ENCODE measurements around the gene MTX2.
"Not testable (repeated sequence)": the region's sequence is repeated elsewhere in the genome, so short reads cannot be mapped to it uniquely, and the experiment has no call there.

The MTX2 gene

DNA sequence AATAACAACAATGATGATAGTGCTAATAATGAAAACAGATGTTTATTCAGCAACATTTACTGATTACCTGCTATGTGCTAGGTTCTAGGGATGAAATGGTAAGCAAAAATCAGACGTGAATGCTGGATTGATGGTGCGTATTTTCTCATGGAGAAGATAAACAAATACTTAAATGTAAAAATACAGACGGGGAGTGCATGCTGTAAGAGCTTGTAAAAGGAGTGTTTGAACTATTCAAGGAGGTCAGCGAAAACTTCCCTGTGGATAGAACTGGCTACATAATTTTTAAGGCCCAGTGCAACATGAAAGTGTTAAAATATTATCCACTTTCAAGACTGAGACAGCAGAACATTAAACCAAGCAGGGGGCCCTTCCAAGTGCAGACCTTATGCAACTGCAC, 22.1 kb downstream of the MTX2 start:
- DNase-seq: no peak

DNA sequence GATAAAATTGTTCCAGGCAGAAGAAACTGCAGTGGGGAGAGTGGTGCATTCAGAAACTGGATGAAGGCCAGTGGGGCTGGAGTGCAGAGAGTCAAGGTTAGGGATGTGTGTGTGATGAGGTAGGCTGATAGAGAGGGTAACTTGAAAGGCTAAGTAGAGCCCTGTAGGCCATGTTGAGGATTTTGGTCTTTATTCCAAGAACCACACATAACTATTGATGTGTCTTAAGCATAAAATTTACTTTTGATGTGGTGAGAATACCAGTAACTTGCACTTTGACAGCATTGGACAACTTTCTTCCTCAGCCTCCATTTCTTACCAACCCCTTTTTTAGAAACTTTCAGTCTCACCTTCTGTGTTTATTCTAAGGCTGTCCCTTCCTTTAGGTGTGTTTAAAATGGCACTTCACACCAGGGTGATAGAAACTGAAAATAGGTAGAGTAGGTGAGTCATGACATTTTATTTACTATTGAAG, 22.6 kb downstream of the MTX2 start:
- DNase-seq: no peak

DNA sequence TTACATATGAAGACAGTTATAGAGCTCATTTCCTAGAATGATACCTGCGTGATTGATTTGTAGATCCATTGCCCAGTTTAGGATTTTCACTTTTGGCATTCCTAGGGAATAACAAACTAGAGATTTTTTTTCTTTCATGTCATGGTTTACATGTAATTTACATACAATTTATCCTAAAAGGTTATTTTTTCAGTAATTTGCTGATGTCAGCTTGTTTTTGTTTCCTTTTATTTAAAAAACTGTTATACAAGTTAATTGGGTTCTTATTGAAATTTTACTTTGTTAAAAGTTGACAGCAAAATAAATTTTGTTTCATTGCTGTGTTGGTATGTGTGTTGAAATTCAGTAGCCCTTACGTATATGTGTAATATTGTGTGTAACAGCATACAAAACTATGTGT, 23.4 kb downstream of the MTX2 start:
- DNase-seq: no peak

DNA sequence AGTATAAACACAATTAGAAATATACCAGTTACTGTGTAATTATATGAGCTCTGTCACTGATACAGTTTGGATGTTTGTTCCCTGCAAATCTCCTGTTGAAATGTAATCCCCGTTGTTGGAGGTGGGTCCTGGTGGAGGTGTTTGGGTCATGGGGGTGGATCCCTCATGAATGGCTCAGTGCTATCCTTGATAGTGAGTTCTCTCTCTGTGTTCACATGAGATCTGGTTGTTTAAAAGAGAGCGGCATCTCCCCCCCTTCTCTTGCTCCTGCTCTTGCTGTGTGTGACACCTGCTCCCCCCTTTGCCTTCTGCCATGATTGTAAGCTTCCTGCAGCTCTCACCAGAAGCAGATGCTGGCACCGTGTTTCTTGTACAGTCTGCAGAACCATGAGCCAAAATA, 24.1 kb downstream of the MTX2 start:
- DNase-seq: no peak

DNA sequence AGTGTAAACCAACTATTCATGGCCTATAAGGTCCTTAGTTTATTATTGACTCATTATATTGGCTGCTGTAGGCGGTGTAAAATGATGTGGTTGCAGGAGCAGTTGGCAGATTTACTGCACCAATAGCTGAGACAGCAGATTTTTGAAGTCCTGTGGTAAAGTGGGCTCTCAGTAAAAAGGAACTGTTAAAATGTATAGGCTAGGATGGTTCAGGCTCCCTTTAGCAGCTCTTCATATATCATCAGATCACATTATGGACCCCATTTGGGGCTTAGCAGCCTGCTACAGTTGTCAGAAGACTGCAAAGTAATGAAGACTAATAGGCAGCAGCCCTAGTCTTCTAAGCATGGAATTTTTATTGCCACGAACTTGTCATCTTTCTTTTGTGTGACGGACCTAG, 27.8 kb downstream of the MTX2 start:
- no peak for DNase-seq

DNA sequence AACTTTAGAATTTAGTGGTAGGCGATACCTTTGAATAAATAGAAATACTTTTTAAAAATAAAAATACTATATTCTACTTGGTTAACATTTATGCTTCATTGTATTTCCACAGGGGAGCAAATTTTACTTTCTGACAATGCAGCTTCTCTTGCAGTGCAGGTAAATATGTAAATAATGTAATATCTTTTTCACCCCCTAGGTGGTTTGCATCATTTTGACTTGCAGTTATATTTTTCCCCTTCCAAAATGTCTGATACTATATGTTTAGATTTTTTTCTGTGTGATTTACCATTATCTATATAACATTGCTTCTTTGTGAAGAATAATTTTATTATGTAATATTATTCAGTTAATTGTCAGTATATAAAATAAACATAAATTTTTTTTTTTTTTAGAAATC, 28.5 kb downstream of the MTX2 start:
- DNase-seq: no peak

DNA sequence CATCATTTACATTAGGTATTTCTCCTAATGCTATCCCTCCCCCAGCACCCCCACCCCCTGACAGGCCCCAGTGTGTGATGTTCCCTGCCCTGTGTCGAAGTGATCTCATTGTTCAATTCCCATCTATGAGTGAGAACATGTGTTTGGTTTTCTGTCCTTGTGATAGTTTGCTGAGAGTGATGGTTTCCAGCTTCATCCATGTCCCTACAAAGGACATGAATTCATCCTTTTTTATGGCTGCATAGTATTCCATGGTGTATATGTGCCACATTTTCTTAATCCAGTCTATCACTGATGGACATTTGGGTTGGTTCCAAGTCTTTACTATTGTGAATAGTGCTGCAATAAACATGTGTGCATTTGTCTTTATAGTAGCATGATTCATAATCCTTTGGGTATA, 36.8 kb downstream of the MTX2 start:
- not testable (repeated sequence) for DNase-seq

DNA sequence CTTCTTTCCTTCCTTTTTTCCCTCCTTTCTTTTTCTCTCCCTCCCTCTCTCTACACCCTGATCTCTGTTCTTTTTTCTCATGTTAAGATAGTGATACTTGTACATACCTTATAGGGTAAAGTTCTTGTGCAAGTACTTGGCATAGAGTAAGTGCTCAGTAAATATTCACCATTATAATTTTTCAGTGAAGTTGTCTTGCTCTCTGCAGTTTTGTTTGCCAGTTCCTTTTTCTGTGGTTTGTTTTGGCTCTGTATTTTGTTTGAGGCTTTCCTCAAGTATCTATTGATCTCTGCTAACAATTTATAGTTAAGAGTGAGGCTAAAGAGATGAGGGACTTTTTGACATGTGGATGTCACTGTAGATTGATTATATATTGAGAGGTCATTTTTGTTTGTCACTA, 48.0 kb downstream of the MTX2 start:
- peak; percentile 42 for DNase-seq

DNA sequence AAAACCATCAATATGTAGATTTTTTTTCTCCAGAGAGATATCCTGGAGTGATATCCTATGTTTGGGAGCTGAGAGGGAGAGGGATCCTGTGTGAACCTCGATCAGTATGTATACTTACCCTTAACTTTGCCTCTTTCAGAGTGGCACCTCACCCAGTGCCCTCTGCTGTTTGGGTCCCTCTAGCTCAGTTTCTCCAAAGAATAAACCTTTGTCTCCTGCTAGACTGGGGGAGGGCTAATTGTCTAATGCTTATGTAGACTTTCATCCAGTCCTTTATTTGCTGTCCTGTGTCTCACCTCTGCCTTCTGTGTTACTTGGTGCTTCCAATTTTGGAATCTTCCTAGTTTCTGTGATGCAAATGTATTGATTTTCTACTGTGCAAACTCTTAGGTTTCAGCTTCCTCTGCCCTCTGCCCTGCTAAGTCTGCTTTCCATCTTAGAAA, 48.4 kb downstream of the MTX2 start:
- no peak for DNase-seq

DNA sequence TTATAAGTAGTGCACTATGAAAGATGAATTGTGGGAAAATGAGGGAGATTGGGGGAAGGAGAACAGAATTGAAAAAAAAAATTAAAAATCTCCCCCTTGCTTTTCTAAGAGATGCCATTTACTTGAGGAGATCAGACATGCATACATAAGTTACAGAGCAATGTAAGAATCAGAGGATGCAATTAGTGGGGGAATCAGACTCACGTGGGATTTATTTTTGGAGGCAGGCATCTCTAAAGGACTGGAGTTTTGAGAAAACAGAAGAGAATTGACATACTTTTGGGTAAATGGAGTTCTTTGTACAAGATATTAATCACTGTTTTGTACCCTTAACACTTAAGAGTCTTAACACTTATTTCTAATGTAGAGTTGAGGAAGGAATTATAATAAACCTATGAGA, 52.7 kb downstream of the MTX2 start:
- DNase-seq: no peak

DNA sequence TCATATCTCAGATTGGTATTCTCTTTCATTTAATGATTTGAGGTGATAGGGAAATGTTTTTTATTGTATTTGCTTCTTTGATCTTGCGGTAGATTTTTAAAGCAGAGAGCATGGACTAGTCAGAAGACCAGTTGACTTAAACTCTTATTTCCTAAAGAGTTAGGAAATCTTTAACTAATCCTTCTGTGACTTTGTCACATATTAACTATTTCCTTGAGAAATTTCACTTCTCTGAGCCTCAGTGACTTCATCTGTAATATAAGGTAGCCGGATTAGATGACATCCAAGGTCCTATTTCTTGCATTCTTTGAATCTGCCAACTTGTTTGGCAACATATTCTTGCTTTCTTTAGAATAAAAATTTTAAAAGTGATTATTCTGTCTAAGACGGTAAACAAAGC, 55.6 kb downstream of the MTX2 start:
- DNase-seq: no peak

DNA sequence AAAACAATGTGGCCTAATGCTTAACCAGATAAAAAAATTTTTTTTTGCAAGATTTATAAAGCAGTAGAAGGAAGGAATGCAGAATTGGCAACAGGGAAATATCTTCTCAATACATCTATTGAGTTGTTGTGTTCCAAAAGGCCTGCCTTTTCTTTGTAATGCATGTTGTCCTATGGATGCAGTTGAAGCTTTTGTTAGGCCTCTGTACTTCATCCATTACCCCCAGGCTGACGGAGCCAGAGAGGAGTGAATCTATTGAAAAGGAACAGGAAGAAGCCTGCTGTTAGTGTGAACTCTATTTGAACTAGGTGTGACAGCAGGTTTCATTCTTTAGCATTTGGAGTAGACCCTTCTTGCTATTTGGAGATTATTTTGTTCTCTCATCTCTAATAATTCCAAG, 56.5 kb downstream of the MTX2 start:
- DNase-seq: no peak

DNA sequence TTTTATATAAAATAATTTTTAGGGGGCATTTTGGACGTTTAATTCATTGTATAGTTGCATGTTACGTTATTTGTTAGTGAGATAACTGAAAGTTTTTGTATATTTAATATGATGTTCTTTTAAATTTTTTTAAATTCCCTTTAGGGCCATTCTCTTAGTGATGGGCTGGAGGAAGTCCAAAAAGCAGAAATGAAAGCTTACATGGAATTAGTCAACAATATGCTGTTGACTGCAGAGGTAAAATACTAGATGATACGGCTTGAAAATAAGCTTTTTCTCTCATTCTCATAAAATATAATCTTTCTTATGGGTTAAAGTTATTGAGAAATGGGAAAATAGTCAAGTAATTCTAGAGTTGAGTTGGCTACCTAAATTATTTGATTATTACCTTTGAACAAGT, 58.9 kb downstream of the MTX2 start:
- no peak for DNase-seq

DNA sequence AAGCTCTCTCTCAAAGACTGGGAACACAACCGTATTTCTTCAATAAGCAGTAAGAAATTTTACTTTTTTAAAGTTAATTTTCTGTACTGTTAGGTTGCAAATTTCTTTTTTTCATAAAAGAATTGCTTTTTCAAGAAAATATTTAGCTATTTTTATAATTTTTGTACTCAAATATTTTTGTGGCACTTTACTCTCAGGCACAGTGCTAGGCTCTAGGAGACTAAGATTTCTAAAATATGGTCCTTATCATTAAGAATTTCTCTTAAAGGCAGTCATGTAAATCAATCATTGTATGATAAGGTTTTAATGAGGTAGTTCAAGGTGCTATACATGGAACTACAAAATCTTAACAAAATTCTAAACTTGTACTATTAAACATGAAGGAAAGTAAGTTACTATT, 61.4 kb downstream of the MTX2 start:
- DNase-seq: no peak

DNA sequence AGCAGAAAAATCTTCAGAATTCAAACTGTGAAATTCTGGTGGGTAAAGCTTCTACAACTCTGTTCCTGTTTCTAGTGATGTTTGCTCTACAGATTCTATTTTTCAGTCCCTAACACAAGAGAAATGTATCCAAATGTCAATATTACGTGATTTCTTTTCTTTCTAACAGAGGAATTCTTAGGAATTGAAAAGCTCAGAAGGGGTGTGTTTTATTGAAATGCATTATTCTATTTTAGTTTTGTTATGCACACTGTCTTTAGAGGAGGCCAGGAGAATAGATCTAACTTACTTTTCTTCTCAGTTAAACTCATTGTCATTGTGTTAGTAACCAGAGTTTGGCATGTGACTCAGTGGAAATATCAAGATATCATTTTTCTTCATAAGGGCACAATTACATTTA, 62.4 kb downstream of the MTX2 start:
- DNase-seq: no peak

DNA sequence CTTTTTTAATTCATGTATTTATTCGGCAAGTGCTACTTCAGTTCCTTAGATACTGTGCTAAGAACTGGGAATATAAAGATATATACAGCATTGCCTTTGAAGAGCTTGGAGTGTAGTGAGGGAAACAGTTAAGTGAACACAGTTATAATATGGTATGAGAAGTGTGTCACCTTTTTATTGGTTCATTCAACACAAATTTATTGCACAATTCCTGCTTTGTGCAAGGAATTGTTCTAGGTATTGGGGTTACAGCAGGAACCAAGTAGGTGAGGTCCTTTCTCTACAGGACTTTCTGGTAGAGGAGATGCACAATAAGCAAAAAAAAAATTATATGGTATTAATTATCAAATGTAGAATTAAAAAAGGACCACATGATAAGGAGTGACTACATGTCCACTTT, 65.5 kb downstream of the MTX2 start:
- no peak for DNase-seq

DNA sequence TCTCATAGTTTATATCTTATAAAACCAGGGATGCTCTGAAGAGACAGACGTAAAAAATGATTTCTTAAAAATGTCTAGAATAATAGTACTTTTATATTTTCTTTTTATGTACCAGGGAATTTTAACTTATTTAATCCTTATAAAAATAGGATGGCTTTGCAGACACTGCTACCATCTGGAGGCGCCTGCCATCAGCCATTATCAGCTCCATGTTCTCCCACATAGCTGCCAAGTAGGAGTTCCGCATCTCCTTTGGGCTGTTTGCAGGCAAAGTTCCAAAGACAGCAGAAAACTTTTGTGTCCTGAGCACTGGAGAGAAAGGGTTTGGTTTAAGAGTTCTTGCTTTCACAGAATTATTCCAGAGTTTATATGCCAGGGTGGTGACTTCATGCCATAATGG, 69.2 kb downstream of the MTX2 start:
- DNase-seq: no peak

DNA sequence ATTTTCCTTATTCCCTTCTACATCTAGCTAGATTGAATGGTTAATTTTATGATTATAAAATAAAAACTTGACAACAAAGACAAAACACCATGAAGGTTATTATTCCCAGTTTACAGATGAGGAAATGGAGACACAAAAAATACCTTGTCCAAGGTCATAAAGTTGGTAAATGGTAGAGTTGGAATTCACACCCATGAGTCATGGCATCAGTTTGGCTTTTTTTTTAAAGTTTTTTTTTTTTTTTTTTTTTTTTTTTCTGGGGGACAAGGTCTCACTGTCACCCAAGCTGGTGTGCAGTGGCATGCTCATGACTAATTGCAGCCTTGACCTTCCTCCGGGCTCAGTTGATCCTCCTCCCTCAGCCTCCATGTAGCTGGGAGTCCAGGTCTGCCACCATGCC, 70.0 kb downstream of the MTX2 start:
- no peak for DNase-seq

DNA sequence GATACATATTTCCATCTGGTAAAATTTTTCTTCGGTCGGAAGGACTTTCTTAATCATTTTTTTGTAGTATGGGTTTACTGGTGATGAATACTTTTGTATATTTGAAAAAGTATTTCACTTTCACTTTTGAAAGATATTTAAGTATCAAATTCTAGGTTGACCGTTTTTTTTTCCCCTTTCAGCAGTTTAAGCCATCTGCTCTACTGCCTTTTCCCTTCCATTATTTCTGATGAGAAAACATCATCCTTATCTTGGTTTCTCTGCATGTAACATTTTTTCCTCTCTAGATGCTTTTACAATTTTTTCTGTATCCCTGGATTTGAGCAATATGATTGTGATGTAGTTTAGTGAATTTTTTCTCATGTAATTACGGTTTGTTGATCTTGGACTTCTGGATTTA, 87.0 kb downstream of the MTX2 start:
- no peak for DNase-seq

DNA sequence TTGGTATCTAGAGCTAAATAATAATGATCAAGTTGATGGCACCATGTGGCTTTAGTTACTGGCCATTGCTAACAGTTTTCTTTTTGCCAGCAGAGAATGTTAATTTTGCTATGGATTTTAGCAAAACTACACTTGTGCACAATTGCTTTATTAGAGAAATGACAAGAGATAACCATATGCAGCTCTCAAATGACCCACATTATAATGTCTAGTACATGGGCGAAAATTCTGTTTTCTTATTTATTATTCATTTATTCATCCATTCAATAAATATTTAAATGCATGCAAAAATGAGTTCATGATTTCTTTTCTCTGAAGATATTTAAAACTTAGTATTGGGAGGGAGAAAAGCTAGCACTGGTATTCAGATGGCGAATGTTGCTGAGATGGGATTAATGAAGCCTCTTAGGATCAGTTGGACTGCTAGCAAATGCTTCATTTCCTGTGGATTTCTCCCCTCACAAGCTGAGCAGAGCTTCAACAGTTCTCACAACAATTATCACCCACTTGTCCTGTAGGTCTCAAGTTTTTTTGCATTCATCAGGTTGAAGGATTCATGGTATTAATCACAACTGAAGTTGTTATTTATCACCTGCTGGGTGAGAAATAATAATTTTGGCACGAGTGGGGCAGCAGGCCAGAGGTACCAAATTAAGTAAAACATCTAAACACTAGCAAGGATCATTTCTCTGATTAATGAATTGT, 95.2 kb downstream of the MTX2 start:
- DNase-seq: no peak

DNA sequence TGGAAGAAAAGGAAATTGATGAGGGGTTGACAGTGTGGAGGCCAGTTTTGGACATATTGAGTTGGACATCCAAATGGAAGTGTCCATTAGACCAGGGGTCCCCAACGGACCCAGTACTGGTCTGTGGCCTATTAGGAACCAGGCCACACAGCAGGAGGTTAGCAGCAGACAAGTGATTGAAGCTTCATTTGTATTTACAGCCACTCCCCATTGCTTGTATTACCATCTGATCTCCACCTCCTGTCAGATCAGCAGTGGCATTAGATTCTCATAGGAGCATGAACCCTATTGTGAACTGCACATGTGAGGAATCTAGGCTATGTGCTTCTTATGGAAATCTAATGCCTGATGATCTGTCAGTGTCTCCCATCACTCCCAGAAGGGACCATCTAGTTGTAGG, 99.1 kb downstream of the MTX2 start:
- DNase-seq: no peak

DNA sequence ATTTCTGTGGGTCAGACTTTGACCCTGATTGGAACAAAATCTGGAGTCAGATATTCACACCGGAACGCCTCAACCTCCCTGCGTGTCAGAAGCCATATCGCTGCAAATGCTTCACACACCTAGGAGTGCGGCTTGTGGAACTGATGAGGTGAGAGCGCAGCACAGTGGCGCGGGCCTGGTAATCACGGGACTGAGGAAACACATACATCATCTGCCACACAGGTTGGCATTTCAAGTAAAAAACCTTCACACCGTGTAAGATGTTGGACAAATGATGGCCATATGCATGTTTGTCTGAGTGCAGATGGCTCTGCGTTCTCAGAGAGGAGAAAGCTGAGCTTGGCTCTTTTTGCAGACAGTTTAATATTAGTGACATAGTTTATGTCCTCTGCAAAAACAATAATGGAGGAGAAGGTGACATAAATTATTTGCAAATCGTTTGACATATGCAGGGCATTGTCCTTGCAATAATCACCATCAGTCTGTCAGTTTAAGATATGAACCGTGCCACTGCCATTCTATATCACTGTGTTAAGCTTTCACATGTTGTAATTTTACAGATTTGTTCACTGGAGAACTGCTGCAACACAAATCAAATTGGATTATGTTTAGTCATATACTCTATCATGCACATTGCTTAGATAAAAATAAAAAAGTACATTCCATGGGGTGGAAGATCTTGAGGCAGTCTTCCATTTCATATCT, 101.4 kb downstream of the MTX2 start:
- no peak for DNase-seq

DNA sequence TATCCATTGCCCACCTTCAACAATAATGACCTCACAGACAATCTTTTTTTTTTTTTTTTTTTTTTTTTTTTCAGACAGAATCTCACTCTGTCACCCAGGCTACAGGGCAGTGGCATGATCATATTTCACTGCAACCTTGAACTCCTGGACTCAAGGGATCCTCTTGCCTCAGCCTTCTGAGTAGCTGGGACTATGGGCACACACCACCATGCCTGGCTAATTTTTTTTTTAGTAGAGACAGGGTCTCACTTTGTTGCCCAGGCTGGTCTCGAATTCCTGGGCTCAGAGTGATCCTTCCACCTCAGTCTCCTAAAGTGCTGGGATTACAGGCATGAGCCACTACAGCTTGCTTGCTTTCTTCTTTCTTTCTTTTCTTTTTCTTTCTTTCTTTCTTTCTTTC, 103.9 kb downstream of the MTX2 start:
- not testable (repeated sequence) for DNase-seq

DNA sequence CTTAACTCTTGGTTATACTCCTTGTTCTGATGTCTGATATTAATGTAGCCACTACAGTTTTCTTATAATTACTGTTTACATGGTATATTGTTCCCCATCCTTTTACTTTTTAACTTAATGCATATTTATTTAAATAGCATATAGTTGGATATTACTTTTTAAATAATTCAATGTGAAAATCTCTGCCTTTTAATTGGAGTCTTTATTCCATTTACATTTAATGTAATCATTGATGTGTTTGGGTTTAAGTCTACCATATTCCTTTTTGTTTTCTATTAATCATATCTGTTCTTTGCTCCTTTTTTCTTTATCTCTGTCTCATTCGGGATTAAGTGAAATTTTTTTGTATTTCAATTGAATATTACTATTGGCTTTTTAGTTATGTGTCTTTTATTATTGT, 109.1 kb downstream of the MTX2 start:
- DNase-seq: no peak

DNA sequence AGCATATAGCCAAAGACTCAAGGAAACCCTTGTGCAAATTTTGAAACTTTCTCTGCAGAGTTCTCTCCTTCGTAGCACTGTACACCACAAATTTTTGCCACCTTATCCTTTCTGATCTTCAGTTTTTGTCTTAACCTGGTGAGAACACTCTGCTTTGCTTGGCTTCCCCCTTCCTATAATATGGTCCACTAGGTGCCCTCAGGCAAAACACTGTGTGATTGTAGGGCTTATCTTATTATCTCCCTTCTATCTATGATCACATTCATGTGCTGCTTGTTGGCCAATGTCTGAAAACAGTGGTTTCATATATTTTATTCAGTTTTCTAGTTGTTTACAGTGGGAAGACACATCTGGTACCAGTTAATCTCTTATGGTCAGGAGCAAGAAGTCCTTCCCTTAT, 111.1 kb downstream of the MTX2 start:
- DNase-seq: no peak

All from NCI-H2029 (cell line).